SJSA1 (cell line): ENCODE measurements around the gene CSNK1G2. TPM values are rescaled to one million over a fixed set of nuclear protein-coding genes. Genes with fewer than 3 reads are reported as not detected.
"Not testable (repeated sequence)": the region's sequence is repeated elsewhere in the genome, so short reads cannot be mapped to it uniquely, and the experiment has no call there.

Experiments used
- DNase-seq, 2 experiments: peaks; one replicate each; pipeline ENCODE4 v3.0.0-alpha.2; 2015 to 2020; ENCODE audit warnings: low spot score in 2 of 2, low read depth in 1 of 2
- H3K27ac ChIP-seq: fragments of 250-450 bp; sonication (Bioruptor Pico); 2 replicates; pipeline ENCODE4 v1.5.1; 2020; ENCODE audit warnings: mild to moderate bottlenecking, moderate library complexity
- H3K27me3 ChIP-seq: fragments of 250-450 bp; sonication (Bioruptor Pico); replicated peaks from 2 replicates; pipeline ENCODE4 v1.5.1; 2020; ENCODE audit warnings: mild to moderate bottlenecking, moderate library complexity
- H3K36me3 ChIP-seq: fragments of 250-450 bp; sonication (Bioruptor Pico); 2 replicates; pipeline ENCODE4 v1.5.1; 2020; ENCODE audit warnings: mild to moderate bottlenecking
- H3K4me1 ChIP-seq: fragments of 250-450 bp; sonication (Bioruptor Pico); replicated peaks from 2 replicates; pipeline ENCODE4 v1.6.1; 2021; ENCODE audit warnings: mild to moderate bottlenecking
- H3K4me3 ChIP-seq: fragments of 250-450 bp; sonication (Bioruptor Pico); 2 replicates; pipeline ENCODE4 v1.5.1; 2020; ENCODE audit warnings: mild to moderate bottlenecking
- H3K9me3 ChIP-seq: fragments of 250-450 bp; sonication (Bioruptor Pico); replicated peaks from 2 replicates; pipeline ENCODE4 v1.5.1; 2020; ENCODE audit warnings: mild to moderate bottlenecking
- total RNA-seq: library from RNA; depleted of rRNA; stranded (reverse); fragments of >200 nt; shearing (Covaris generic); gene quantifications from 2 replicates; pipeline ENCODE4 v1.2.3, GENCODE V29; 2014

The CSNK1G2 gene
- total RNA-seq, 1 experiment from 2014 or later, result 63.4 TPM

DNA sequence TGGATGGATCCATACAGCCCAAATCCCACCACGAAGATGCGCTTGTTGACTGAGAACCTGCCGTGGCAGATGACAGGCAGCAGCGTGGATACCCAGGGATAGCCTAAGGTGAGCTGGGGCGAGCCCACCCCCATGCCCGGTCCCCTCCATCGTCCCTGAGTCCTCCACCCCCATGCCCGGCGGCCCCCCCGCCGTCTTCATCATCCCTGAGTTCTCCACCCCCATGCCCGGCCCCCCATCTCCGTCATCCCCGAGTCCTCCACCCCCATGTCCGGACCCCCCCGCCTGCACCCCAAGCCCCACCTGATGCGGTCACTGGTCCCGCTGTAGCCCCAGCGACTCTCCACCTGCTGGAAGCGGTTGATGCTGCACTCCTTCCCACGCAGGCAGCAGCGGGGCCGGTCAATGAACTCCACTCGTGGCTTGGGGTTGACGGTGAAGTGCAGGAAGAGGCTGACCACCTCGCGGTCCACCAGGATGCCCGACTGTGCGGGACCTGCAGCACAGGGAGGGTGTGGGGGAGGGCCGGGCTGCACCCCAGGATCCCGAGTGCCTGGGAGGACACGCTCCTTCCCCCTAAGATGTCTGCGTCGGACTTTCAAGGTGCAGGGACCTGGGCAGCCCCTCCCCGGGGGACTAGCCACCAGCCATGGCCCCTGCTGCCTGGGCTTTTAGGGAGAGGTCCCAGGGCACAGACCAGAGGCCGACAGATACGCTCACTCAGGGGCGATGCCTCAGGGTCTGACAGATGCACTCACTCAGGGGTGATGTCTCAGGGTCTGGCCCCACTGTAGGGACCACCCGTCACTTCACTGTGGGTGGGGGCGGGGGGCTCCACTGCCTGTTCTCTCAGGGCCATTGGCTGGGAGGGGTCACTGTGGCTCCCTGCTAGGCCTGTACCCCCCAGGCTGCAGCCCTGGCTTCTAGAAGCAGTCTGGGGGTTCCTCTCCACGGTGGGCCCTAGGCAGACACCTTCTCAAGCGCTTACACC lies 46.5 kb downstream of the CSNK1G2 start:
- no peaks in the 10 kb centered on the region for H3K4me1 ChIP-seq
- no peak overlapping the region for H3K27ac ChIP-seq
- no peak for DNase-seq
- no peaks in the 10 kb centered on the region for H3K27me3 ChIP-seq
- no peaks in the 10 kb centered on the region for H3K9me3 ChIP-seq
- peaks cover 74% of the 10 kb centered on the region for H3K36me3 ChIP-seq
- H3K4me3 ChIP-seq, result no peak overlapping the region

DNA sequence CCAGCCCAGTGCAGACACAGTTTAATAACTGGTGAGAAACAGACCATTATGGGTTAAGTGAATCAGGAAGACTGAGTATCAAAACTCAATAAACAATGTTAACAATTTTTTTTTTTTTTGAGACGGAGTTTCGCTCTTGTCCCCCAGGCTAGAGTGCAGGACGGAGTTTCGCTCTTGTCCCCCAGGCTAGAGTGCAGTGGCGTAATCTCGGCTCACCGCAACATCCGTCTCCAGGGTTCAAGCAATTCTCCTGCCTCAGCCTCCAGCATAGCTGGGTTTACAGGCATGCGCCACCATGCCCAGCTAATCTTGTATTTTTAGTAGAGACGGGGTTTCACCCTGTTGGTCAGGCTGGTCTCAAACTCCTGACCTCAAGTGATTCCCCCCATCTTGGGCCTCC lies 47.5 kb downstream of the CSNK1G2 start:
- H3K4me1 ChIP-seq, H3K27ac ChIP-seq, H3K9me3 ChIP-seq, H3K4me3 ChIP-seq, DNase-seq, H3K27me3 ChIP-seq: not testable (repeated sequence)
- peaks cover 73% of the 10 kb centered on the region for H3K36me3 ChIP-seq

DNA sequence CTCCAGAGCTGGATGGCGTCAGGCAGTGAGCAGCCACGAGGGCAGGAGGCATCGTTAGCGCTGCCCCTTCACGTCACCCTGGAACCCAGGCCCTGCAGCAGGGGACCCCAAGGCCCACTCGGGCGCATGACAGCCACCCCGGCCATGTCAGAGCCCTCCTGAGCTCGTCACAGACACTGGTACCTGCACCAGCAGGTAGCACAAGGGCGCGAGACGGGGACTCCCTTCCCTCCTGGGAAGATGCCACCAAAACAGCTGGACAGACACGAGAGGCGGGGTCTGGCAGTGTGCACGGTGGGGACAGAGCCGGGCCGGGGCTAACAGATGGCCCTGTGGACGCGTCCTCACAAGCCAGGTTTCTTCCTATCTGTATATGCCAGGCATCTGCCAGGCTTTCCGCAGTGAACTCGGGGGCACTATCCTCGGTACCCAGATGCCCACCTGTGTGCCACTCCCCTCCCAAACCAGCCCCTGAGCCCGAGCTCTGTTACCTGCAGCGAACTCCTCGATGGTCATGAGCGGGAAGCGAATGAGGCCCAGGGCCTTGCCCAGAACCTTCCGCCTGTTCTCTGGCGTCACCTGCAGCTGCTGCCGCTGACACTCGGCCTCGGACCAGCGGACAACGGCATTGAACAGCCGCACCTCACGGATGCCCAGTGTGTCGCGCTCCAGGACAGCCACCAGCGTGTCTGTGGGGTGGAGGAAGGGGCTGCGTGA lies 48.7 kb downstream of the CSNK1G2 start:
- no peaks in the 10 kb centered on the region for H3K4me1 ChIP-seq
- H3K36me3 ChIP-seq, result peaks cover 65% of the 10 kb centered on the region
- H3K4me3 ChIP-seq, result no peak overlapping the region
- H3K9me3 ChIP-seq, result no peaks in the 10 kb centered on the region
- no peak overlapping the region for H3K27ac ChIP-seq
- no peak for DNase-seq
- no peaks in the 10 kb centered on the region for H3K27me3 ChIP-seq

DNA sequence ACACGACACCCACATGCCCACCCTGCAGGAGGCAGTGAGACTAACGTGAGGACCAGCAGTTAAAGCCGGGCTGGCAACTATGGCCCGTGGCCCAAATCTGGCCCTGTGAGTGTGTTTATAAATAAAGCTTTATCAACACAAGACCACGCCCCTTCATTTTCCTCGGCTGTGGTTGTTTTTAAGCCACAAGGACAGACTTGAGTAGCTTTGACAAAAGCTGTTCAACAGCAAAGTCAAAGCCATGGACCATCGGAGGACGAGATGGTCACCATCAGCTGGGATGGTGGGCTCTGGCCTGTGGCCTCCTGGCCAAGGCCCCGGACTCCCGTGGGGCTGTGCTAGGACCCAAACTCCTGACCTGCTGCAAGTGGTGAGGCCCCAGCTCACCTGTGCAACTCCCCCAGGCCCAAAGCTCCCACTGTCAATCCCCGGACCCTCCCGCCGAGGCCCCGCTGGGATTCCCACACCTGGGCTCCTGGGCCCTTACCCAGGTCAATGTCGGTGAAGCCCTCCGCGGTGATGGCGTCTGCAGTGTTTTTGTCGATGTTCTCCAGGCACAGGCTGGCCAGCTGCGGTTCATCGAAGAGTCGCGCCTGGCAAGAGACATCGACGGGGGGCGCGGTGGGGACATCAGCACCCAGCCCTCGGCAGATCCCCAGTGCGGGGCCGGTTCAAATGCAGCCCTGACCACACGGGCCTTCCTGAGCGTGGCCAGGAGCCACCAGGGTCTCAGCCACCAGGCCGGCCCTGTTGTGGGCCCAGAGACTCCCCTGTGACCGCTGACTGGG lies 49.5 kb downstream of the CSNK1G2 start:
- no peaks in the 10 kb centered on the region for H3K9me3 ChIP-seq
- H3K4me3 ChIP-seq, result no peak overlapping the region
- H3K36me3 ChIP-seq, result peaks cover 59% of the 10 kb centered on the region
- H3K27ac ChIP-seq, result no peak overlapping the region
- H3K27me3 ChIP-seq, result no peaks in the 10 kb centered on the region
- H3K4me1 ChIP-seq, result no peaks in the 10 kb centered on the region
- DNase-seq, result no peak

DNA sequence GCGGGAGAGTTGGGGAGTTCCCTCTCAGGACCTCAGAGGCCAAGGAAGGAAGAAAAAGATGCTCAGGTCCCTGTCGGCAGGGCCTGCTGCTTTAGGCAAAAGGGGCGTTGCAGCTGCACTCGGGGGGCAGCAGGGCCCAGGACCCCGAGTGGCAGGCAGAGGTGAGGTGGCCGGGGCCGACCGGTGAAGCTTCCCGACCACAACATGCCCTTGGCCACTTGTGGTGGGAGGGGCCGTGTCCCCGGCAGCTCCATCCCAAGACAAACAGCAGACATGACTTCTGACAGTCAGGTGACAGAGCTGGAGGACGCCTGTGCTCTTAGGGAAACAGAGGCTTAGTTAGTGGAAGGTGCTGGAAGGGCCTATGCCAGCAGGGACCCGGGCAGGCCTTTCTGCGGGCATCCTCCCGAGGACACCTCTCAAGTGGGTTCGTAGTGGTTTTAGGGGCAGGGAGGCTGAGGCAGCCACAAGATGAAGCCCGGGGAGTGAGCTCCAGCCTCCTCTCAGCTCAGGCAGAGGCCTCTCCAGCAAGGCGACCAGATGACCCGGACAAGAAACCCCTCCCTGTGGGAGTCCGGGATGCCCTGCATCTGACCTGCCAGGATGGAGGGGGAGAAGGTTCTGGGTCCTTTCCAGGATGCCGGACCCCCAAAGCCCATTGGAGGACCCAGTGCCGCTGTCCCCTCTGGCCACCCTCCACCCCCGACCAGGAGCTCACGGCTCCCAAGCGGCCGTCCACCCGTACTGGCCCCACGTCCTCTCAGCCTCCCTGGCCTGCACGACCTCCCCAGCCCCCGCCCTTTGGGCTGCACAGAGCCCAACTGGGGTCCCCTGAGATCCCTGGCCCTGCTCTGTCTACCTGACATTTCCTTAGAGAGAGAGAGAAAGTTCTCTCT lies 50.3 kb downstream of the CSNK1G2 start:
- H3K27me3 ChIP-seq, result no peaks in the 10 kb centered on the region
- H3K36me3 ChIP-seq, result peaks cover 57% of the 10 kb centered on the region
- H3K4me1 ChIP-seq, result no peaks in the 10 kb centered on the region
- no peak overlapping the region for H3K27ac ChIP-seq
- H3K9me3 ChIP-seq, result 0 out of 2 replicates have a peak, but pooled peaks cover 2% of the 10 kb centered on the region
- no peak for DNase-seq
- no peak overlapping the region for H3K4me3 ChIP-seq

DNA sequence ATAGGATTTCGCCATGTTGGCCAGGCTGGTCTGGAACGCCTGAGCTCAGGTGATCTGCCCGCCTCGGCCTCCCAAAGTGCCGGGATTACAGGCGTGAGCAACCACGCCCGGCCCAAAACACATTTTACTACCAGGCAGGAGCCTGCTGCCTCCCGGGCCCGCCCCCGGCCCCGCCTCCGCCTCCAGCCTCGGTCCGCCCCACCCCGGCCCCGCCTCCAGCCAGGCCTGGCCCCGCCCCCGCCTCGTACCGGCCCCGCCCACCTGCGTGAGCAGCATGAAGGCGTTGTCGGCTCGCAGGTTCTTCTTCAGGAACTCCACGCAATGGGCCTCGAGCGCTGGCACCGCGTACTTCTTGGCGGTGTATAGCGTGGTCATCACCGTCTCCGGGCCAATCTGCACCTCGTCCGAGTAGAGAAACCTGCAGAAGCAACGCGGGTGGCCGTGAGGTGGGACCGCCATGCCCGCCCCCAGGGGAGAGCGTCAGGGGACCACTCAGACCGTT lies 51.8 kb downstream of the CSNK1G2 start:
- H3K4me1 ChIP-seq, result no peaks in the 10 kb centered on the region
- no peaks in the 10 kb centered on the region for H3K27me3 ChIP-seq
- no peak overlapping the region for H3K4me3 ChIP-seq
- H3K36me3 ChIP-seq, result peaks cover 51% of the 10 kb centered on the region
- 0 out of 2 replicates have a peak, but pooled peaks cover 2% of the 10 kb centered on the region for H3K9me3 ChIP-seq
- H3K27ac ChIP-seq, result no peak overlapping the region
- DNase-seq, result no peak

DNA sequence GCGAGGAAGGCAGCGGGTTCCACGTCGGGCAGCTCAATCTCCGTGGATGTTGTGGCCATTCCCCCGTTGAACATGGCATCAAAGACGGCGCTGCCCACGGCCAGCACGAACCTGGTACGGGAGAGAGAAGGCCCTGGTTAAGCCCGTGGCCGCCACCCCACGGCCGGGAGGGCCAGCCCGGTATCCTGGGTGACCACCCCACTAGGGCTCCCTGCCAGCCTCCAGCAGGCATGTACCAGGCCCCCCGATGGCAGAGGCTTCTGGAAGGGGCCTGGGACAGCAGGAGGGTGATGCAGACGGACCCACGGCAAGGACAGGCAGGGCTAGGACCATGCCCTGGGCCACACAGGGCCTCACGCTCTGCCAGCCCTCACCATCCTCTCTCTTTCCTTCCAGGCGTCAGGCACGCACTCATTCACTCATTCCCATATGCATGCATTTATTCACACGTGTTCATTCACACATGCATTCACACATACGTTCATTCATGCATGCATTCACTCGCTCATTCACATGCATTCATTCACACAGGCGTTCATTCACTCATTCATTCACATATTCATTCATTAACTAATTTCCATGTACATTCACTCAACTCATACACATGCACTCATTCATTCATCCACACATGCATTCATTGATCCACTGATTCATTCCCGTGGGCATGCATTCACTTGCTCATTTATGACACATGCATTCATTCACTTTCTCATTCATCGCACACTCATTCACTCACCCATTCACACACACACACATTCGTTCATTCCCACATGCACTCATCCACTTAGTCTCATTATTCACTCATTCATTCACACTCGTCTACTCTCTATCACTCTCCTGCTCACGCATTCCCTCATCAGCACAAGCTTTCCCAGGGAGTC lies 56.6 kb downstream of the CSNK1G2 start:
- Histone ChIP-seq H3K27me3 (no peaks in the 10 kb centered on the region), H3K4me3 (no peak overlapping the region), H3K9me3 (0 out of 2 replicates have a peak, but pooled peaks cover 2% of the 10 kb centered on the region), H3K27ac (no peak overlapping the region), H3K4me1 (no peaks in the 10 kb centered on the region), H3K36me3 (peaks cover 16% of the 10 kb centered on the region)
- no peak for DNase-seq

DNA sequence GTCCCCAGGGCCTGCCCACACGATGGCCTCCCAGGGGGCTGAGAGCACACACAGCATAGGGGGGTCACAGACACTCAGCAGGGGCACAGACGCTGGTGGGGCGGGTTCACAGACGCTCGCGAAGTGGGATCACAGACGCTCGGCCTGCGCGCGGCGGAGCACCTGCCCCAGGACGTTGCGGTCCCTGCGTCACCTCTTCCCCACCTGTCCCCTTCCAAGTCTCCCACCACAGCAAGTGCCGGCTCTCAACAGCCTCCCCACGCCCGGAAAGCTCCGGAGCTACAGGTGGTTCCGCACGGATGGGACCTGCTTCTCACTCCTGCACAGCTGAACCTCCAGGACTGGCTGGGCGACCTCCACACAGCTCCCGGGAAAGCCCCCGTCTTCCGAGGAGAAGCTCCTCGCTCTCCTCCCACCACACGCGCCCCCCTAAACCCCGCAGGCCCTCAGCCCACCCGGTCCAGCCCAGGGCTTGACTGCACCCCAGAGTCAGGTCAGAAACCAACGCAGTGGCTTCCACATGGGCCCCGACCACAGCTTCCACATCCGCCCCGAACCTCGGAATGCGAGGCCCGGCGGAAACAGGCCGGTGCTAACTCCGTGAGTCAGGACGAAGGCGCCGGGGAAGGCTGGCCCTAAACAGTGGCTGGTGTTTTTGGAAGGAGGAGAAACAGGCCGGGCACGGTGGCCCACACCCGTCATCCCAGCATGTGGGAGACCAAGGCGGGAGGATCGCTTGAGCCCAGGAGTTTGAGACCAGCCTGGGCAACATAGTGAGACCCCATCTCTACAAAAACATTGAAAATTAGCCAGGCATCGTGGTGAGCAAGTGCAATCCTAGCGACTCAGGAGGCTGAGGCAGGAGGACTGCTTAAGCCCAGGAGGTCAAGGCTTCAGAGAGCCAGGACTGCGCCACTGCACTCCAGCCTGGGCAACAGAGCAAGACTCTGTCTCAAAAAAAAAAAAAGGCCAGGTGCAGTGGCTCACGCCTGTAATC lies 58.0 kb downstream of the CSNK1G2 start:
- Histone ChIP-seq H3K27me3 (no peaks in the 10 kb centered on the region), H3K36me3 (peaks cover 13% of the 10 kb centered on the region), H3K4me3 (no peak overlapping the region), H3K4me1 (no peaks in the 10 kb centered on the region), H3K27ac (no peak overlapping the region), H3K9me3 (0 out of 2 replicates have a peak, but pooled peaks cover 2% of the 10 kb centered on the region)
- no peak for DNase-seq

DNA sequence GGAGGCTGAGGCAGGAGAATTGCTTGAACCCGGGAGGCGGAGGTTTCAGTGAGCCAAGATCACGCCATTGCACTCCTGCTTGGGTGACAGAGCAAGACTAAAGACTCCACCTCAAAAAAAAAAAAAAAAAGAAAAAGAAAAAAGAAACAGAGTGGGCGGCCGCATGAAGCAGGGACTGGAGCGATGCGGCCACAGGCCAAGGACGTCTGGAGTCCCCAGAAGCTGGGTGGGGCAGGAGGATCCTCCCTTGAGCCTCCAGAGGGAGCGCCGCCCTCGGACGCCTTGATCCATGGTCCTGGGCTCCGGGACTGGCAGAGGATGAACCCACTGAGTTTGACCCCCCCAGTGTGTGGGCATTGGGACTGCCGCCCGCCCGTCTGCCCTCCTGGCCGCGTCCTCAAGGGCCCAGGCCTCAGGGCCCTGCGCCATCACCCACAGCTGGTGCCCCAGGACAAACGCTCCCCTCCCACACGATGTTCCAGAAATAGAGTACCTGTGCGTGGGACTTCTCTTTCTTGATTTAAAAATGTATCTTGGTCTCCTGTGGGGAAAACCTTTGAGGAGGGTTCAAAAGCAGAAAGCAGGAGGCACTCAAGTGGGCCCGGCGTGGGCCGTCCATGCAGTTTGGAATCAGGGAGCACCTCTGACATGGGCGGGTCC lies 59.0 kb downstream of the CSNK1G2 start:
- Histone ChIP-seq H3K4me3 (no peak overlapping the region), H3K4me1 (no peaks in the 10 kb centered on the region), H3K27ac (no peak overlapping the region), H3K36me3 (peaks cover 13% of the 10 kb centered on the region), H3K9me3 (0 out of 2 replicates have a peak, but pooled peaks cover 2% of the 10 kb centered on the region), H3K27me3 (no peaks in the 10 kb centered on the region)
- no peak for DNase-seq

DNA sequence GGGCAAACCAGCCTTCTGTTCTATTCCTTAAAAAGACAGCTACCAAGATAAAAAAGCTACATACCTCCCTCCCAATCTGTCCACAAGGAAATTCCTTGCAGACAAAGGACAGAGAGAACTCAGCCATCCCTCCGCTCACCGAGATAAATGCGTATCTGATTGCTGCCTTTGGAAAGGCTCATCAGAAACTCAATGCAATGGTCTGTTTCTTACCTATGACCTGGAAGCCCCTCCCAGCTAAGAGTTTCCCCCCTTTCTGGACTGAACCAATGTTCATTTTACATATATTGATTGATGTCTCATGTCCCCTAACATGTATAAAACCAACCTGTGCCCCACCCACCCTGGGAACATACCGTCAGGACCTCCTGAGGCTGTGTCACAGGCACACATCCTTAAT lies 62.9 kb downstream of the CSNK1G2 start:
- no peaks in the 10 kb centered on the region for H3K9me3 ChIP-seq
- no peaks in the 10 kb centered on the region for H3K27me3 ChIP-seq
- H3K4me3 ChIP-seq, result no peak overlapping the region
- no peak overlapping the region for H3K27ac ChIP-seq
- no peaks in the 10 kb centered on the region for H3K4me1 ChIP-seq
- peaks cover 5% of the 10 kb centered on the region; the same call in 1 of the 2 replicates for H3K36me3 ChIP-seq
- DNase-seq, result no peak
